ENCODE results near the gene CCDC192. TPM values are rescaled to one million over a fixed set of nuclear protein-coding genes. Genes with fewer than 3 reads are reported as not detected.
A peak's percentile ranks its signal among the peaks of the same experiment; 100 is the strongest.

Gene CCDC192
- total RNA-seq, 2 donors from 2014 or later = not detected

- Histone ChIP-seq H3K27me3 (no peaks in the 10 kb centered on the region), H3K4me3 (no peak overlapping the region), H3K9me3 (no peaks in the 10 kb centered on the region), H3K4me1 (no peaks in the 10 kb centered on the region), H3K27ac (no peak overlapping the region), H3K36me3 (replicated peaks in 1 of 2; ENCODE audit: insufficient read depth in 1 of 2, low read depth in 2 of 2) (no peaks in the 10 kb centered on the region)
- ATAC-seq (no peak), DNase-seq (no peak)
- no peak for TF ChIP-seq CTCF (IDR thresholded peaks at IDR 0.05)
- TF ChIP-seq POLR2A (IDR thresholded peaks at IDR 0.05) = no peak
- intact Hi-C loops (cut with DNase I) = no loop called here
- WGBS, 2 donors = 81 to 88% methylated on average over 1 of the region's 1 CpG
Observed at GRCh38 chr5:127680595-127680994, 22.6 kb upstream of the CCDC192 start.

GRCh38 chr5:127683008-127683407, 20.2 kb upstream of the CCDC192 start:
- Histone ChIP-seq H3K4me1 (no peaks in the 10 kb centered on the region), H3K27ac (no peak overlapping the region), H3K27me3 (no peaks in the 10 kb centered on the region), H3K4me3 (no peak overlapping the region), H3K36me3 (replicated peaks in 1 of 2; ENCODE audit: insufficient read depth in 1 of 2, low read depth in 2 of 2) (no peaks in the 10 kb centered on the region), H3K9me3 (no peaks in the 10 kb centered on the region)
- WGBS, 2 donors = 66% methylated on average over 4 of the region's 4 CpGs
- TF ChIP-seq POLR2A (IDR thresholded peaks at IDR 0.05) (no peak), CTCF (IDR thresholded peaks at IDR 0.05) (no peak)
- ATAC-seq (no peak), DNase-seq (peak in 1 of 4 donors; percentile 9)
- intact Hi-C loops (cut with DNase I) = no loop called here

GRCh38 chr5:127684726-127685467, 18.3 kb upstream of the CCDC192 start:
- H3K36me3 ChIP-seq (replicated peaks in 1 of 2; ENCODE audit: insufficient read depth in 1 of 2, low read depth in 2 of 2) = no peaks in the 10 kb centered on the region
- no peaks in the 10 kb centered on the region for H3K4me1 ChIP-seq
- no peaks in the 10 kb centered on the region for H3K9me3 ChIP-seq
- TF ChIP-seq POLR2A (IDR thresholded peaks at IDR 0.05) = no peak
- no peak for TF ChIP-seq CTCF (IDR thresholded peaks at IDR 0.05)
- H3K4me3 ChIP-seq = no peak overlapping the region
- ATAC-seq = no peak
- no peak for DNase-seq
- no peak overlapping the region for H3K27ac ChIP-seq
- no peaks in the 10 kb centered on the region for H3K27me3 ChIP-seq
- WGBS, 2 donors = 74 to 81% methylated on average over 6 of the region's 6 CpGs
- intact Hi-C loops (cut with DNase I) = no loop called here

- Histone ChIP-seq H3K4me1 (no peaks in the 10 kb centered on the region), H3K36me3 (replicated peaks in 1 of 2; ENCODE audit: insufficient read depth in 1 of 2, low read depth in 2 of 2) (no peaks in the 10 kb centered on the region)
- no peak for ATAC-seq
Observed at GRCh38 chr5:127685662-127686061, 17.5 kb upstream of the CCDC192 start.

More at GRCh38 chr5:127685662-127686061, 17.5 kb upstream of the CCDC192 start:
- intact Hi-C loops (cut with DNase I) = no loop called here
- Histone ChIP-seq H3K27me3 (no peaks in the 10 kb centered on the region), H3K4me3 (no peak overlapping the region), H3K9me3 (no peaks in the 10 kb centered on the region), H3K27ac (no peak overlapping the region)
- no peak for DNase-seq
- WGBS, 2 donors = 47 to 50% methylated on average over 2 of the region's 2 CpGs
- TF ChIP-seq CTCF (IDR thresholded peaks at IDR 0.05) = no peak
- TF ChIP-seq POLR2A (IDR thresholded peaks at IDR 0.05) = no peak
